Upper lobe of right lung (tissue), 1 donor: ENCODE results near the gene KRTAP10-10. TPM values are rescaled to one million over a fixed set of nuclear protein-coding genes. Genes with fewer than 3 reads are reported as not detected.
"Not testable (repeated sequence)": the region's sequence is repeated elsewhere in the genome, so short reads cannot be mapped to it uniquely, and the experiment has no call there.

Experiments used
- ATAC-seq: fragments of 200-7000 bp; cut with Tn5 transposase; one replicate; pipeline ENCODE4 v1.9.1; 2020; ENCODE audit warnings: mild to moderate bottlenecking, moderate library complexity
- DNase-seq: peaks from one replicate; pipeline ENCODE4 v3.0.0-alpha.2; 2020
- H3K27ac ChIP-seq: fragments of 200-600 bp; one replicate; pipeline ENCODE4 v1.8.0; 2022
- H3K27me3 ChIP-seq: fragments of 200-600 bp; one replicate; pipeline ENCODE4 v1.8.0; 2022; ENCODE audit warnings: mild to moderate bottlenecking
- H3K36me3 ChIP-seq: fragments of 200-600 bp; one replicate; pipeline ENCODE4 v1.8.0; 2022
- H3K4me1 ChIP-seq: fragments of 200-600 bp; one replicate; pipeline ENCODE4 v1.8.0; 2022
- H3K4me3 ChIP-seq: fragments of 200-600 bp; one replicate; pipeline ENCODE4 v1.8.0; 2022; ENCODE audit warnings: mild to moderate bottlenecking
- H3K9me3 ChIP-seq: fragments of 200-600 bp; one replicate; pipeline ENCODE4 v1.8.0; 2022
- intact Hi-C: fragments of 100-400 bp; cut with DNase I; formaldehyde crosslinking; loops from one replicate; pipeline ENCODE4 v1.11.0; 2022
- total RNA-seq: library from RNA; stranded (reverse); fragmentation: NEBNext Ultra II Directional; extraction: Animal tissue kit (Norgen Biotek cat#: 25700); gene quantifications from one replicate; pipeline ENCODE4 v1.2.1, GENCODE V29; 2021
- TF ChIP-seq, protein P1 (sequence below): fragments of 200-600 bp; IDR thresholded peaks from one replicate; pipeline ENCODE4 v1.8.0; 2022; ENCODE audit warnings: antibody characterized with exemption
- donor health status: DM: no; HTN: yes; CAD: no; lungs with severe emphysema.

KRTAP10-10 gene
- total RNA-seq, 1 donor from 2014 or later = not detected

DNA sequence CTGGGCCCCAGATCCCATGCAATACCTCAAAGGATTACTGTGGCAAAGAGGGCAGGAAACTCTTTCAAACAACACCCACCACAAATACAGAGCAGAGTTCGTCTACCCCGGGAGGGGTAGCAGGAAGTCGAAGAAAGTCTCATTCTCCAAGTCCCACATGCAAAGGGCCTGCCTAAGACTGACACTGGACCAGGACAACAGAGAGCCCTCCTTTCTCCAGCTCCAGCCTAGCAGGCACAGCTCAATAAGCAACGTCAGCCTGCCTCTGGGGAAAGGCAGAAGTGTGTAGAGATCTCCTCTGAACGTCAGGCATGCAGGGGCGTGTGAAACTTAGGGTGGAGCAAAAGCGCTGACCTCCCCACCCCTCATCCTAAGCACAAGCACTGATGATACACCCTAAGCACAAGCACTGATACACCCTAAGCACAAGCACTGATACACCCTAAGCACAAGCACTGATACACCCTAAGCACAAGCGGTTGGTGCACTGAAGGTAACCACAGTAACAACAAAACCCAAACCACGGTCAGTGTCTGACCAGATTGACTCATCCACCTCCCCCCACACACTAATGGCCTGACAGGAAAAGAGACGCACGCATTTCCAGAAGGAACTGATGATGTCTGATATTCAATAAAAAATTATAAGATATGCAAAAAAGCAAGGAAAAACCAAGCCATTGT lies 21.9 kb downstream of the KRTAP10-10 start:
- no peaks in the 10 kb centered on the region for H3K27me3 ChIP-seq
- no peak overlapping the region for H3K27ac ChIP-seq
- H3K4me3 ChIP-seq = no peak overlapping the region
- no peaks in the 10 kb centered on the region for H3K36me3 ChIP-seq
- peak; percentile 82 for ATAC-seq
- no peaks in the 10 kb centered on the region for H3K4me1 ChIP-seq
- DNase-seq = no peak
- intact Hi-C loops = no loop called here
- H3K9me3 ChIP-seq = peaks cover 5% of the 10 kb centered on the region
- TF ChIP-seq, protein P1, sequence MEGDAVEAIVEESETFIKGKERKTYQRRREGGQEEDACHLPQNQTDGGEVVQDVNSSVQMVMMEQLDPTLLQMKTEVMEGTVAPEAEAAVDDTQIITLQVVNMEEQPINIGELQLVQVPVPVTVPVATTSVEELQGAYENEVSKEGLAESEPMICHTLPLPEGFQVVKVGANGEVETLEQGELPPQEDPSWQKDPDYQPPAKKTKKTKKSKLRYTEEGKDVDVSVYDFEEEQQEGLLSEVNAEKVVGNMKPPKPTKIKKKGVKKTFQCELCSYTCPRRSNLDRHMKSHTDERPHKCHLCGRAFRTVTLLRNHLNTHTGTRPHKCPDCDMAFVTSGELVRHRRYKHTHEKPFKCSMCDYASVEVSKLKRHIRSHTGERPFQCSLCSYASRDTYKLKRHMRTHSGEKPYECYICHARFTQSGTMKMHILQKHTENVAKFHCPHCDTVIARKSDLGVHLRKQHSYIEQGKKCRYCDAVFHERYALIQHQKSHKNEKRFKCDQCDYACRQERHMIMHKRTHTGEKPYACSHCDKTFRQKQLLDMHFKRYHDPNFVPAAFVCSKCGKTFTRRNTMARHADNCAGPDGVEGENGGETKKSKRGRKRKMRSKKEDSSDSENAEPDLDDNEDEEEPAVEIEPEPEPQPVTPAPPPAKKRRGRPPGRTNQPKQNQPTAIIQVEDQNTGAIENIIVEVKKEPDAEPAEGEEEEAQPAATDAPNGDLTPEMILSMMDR = no peak

DNA sequence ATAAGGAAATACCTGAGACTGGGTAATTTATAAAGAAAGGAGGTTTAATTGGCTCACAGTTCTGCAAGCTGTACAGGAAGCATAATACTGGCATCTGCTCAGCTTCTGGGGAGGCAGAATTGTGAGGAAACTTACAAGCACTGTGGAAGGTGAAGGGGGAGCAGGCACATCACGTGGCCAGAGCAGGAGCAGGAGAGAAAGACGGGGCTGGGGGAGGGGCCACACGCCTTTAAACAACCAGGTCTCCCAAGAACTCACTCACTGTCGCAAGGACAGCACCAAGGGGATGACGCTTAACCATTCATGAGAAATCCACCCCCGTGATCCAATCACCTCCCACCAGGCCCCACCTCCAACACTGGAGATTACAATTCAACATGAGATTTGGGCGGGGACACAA lies 24.4 kb downstream of the KRTAP10-10 start:
- H3K36me3 ChIP-seq, ATAC-seq, H3K4me3 ChIP-seq, H3K27me3 ChIP-seq, H3K4me1 ChIP-seq, intact Hi-C loops, H3K27ac ChIP-seq, H3K9me3 ChIP-seq, DNase-seq: not testable (repeated sequence)

- TF ChIP-seq, protein P1 = no peak
Observed at GRCh38 chr21:44664691-44665090, 27.5 kb downstream of the KRTAP10-10 start.

GRCh38 chr21:44666401-44667320 lies 29.5 kb downstream of the KRTAP10-10 start, which contains the start of gene KRTAP12-2:
KRTAP12-2 (minus strand) TSS chr21:44666927; CDS start chr21:44666886, 41 bp downstream.
- Histone ChIP-seq H3K27ac (no peak within 1 kb of the TSS), H3K9me3 (no peaks in the 10 kb centered on the region), H3K4me3 (no peak within 1 kb of the TSS), H3K4me1 (no peaks in the 10 kb centered on the region), H3K36me3 (no peaks in the 10 kb centered on the region), H3K27me3 (no peaks in the 10 kb centered on the region)
- DNase-seq (no peak), ATAC-seq (no peak)
- intact Hi-C loops = no loop called here
- TF ChIP-seq, protein P1 = no peak

More at GRCh38 chr21:44664691-44665090, 27.5 kb downstream of the KRTAP10-10 start:
- ATAC-seq = no peak
- H3K36me3 ChIP-seq = no peaks in the 10 kb centered on the region
- DNase-seq = no peak
- no peaks in the 10 kb centered on the region for H3K4me1 ChIP-seq
- no peak overlapping the region for H3K27ac ChIP-seq
- H3K27me3 ChIP-seq = no peaks in the 10 kb centered on the region
- H3K4me3 ChIP-seq = no peak overlapping the region
- intact Hi-C loops = no loop called here
- no peaks in the 10 kb centered on the region for H3K9me3 ChIP-seq

DNA sequence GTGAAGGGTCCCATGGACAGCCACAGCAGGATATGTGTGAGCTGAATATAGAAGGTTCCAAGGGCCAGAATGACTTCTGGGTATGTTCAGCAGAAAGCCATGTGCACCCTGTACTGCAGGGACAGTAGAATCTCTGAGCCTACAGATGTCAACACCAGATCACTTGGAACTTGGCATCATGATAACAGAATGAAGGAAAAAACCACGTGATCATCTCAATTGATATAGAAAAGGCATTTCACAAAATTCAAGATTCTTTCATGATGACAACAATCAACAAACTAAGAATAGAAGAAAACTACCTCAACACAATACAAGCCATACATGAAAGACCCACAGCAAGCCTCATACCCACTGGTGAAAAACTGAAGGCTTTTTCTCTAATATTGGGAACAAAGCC lies 30.5 kb downstream of the KRTAP10-10 start:
- no peak overlapping the region for H3K4me3 ChIP-seq
- H3K36me3 ChIP-seq = no peaks in the 10 kb centered on the region
- no peak for ATAC-seq
- no peak for DNase-seq
- no peaks in the 10 kb centered on the region for H3K27me3 ChIP-seq
- H3K27ac ChIP-seq = no peak overlapping the region
- no peaks in the 10 kb centered on the region for H3K9me3 ChIP-seq
- intact Hi-C loops = no loop called here
- TF ChIP-seq, protein P1 = no peak
- no peaks in the 10 kb centered on the region for H3K4me1 ChIP-seq
